Natural killer cell (primary cell): ENCODE data around the gene KIAA1614. TPM values are rescaled to one million over a fixed set of nuclear protein-coding genes. Genes with fewer than 3 reads are reported as not detected.

Experiments
- ATAC-seq, 3 donors: fragments of 150-1000 bp in 2 of 3; fragments of 200-7000 bp in 1 of 3; cut with Tn5 transposase; 1 replicate in 1 of 3; 2 replicates in 2 of 3; pipeline ENCODE4 v1.10.0; 2021; ENCODE audit warnings: mild to moderate bottlenecking in 2 of 3, moderate library complexity in 2 of 3
- DNase-seq, 2 donors: peaks; one replicate each; pipeline versions ENCODE4 v3.0.0 to v3.0.0-alpha.2; 2013 to 2021; ENCODE audit warnings: mixed read lengths in 1 of 2
- H3K27ac ChIP-seq: one replicate; pipeline ENCODE4 v1.5.1; 2013; ENCODE audit warnings: mild to moderate bottlenecking, low read length
- H3K27me3 ChIP-seq: one replicate; pipeline ENCODE4 v1.6.1; 2013; ENCODE audit warnings: low read length; ENCODE audit not compliant: control insufficient read depth, insufficient read depth
- H3K36me3 ChIP-seq: one replicate; pipeline ENCODE4 v1.6.1; 2013; ENCODE audit warnings: low read length; ENCODE audit not compliant: control insufficient read depth, insufficient read depth
- H3K4me1 ChIP-seq: one replicate; pipeline ENCODE4 v1.6.1; 2013; ENCODE audit warnings: low read length; ENCODE audit not compliant: control insufficient read depth, insufficient read depth
- H3K4me3 ChIP-seq: one replicate; pipeline ENCODE4 v1.5.1; 2013; ENCODE audit warnings: low read length
- H3K9me3 ChIP-seq: one replicate; pipeline ENCODE4 v1.6.1; 2013; ENCODE audit warnings: low read length; ENCODE audit not compliant: control insufficient read depth, insufficient read depth
- H3K27ac Mint-ChIP-seq, 2 donors: one replicate each; pipeline ENCODE4 v1.8.0; 2022; ENCODE audit warnings: mild to moderate bottlenecking in 2 of 2, mixed read lengths in 2 of 2, moderate library complexity in 1 of 2
- H3K27me3 Mint-ChIP-seq, 2 donors: one replicate each; pipeline ENCODE4 v1.8.0; 2022; ENCODE audit warnings: low read depth in 2 of 2, mixed read lengths in 2 of 2
- H3K36me3 Mint-ChIP-seq: one replicate; pipeline ENCODE4 v1.8.0; 2022; ENCODE audit warnings: mixed read lengths
- H3K4me1 Mint-ChIP-seq, 2 donors: one replicate each; pipeline ENCODE4 v1.8.0; 2022; ENCODE audit warnings: mixed read lengths in 2 of 2
- H3K4me3 Mint-ChIP-seq: one replicate; pipeline ENCODE4 v1.8.0; 2022; ENCODE audit warnings: mild to moderate bottlenecking, moderate library complexity, mixed read lengths
- H3K9me3 Mint-ChIP-seq, 2 donors: one replicate each; pipeline ENCODE4 v1.8.0; 2022; ENCODE audit warnings: mixed read lengths in 2 of 2
- CTCF ChIP-seq: fragments of 200-600 bp; IDR thresholded peaks from one replicate; pipeline ENCODE4 v1.8.0; 2022; ENCODE audit warnings: antibody characterized with exemption
- WGBS: methylation state at CpG from one replicate; pipeline ENCODE4 v1.1.7; 2013; ENCODE audit warnings: missing lambda C conversion rate; ENCODE audit not compliant: insufficient coverage; 5-methylcytosine and 5-hydroxymethylcytosine counted together
- intact Hi-C: fragments of 100-400 bp; cut with micrococcal nuclease; formaldehyde crosslinking; loops from one replicate; pipeline ENCODE4 v1.14.2; 2022
- total RNA-seq, 4 donors: library from RNA; stranded (reverse); fragments of 120-200 nt in 1 of 4; gene quantifications; one replicate each; pipeline versions ENCODE4 v1.2.3 to v1.2.4, GENCODE V29; 2013 to 2022

KIAA1614 gene
- total RNA-seq, 3 donors from 2014 or later (not counting 1 experiment from before 2014, with no cell fraction given), result 0.09 to 0.80 (median 0.40) TPM

DNA sequence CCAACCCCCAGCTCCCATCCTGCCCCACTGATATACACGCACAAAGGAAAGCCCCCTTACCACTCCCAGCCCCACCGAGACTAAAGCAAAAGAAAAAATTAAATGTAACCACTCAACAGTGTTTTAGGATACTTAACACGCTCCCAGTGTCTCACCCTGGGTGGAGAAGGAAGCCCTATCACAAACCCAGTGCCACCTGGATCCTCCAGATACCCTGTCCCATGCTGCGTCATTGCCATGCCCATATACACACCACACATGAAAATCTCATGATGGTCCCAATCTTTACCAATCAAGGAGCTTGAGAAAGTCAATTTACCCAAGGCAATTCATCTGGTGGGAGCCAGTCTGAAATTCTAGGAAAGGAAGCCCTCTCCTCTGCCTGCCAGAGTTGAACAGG lies 11.2 kb downstream of the KIAA1614 start:
- H3K9me3 ChIP-seq, result no peaks in the 10 kb centered on the region
- TF ChIP-seq CTCF, result no peak
- peaks cover 8% of the 10 kb centered on the region for H3K4me1 ChIP-seq
- no peak overlapping the region for H3K27ac Mint-ChIP-seq
- no peaks in the 10 kb centered on the region for H3K27me3 Mint-ChIP-seq
- ATAC-seq, result no peak
- WGBS, result 73% methylated on average over 4 of the region's 4 CpGs
- no peaks in the 10 kb centered on the region for H3K9me3 Mint-ChIP-seq
- no peaks in the 10 kb centered on the region for H3K27me3 ChIP-seq
- no peak for DNase-seq
- H3K4me3 Mint-ChIP-seq, result no peak overlapping the region
- no peaks in the 10 kb centered on the region for H3K36me3 ChIP-seq
- H3K36me3 Mint-ChIP-seq, result no peaks in the 10 kb centered on the region
- H3K4me1 Mint-ChIP-seq, result peaks cover 0 to 7% of the 10 kb centered on the region in 2 donors
- intact Hi-C loops, result no loop called here
- H3K4me3 ChIP-seq, result no peak overlapping the region
- H3K27ac ChIP-seq, result no peak overlapping the region

GRCh38 chr1:180924939-180925338 lies 12.2 kb downstream of the KIAA1614 start:
- ATAC-seq (no peak), DNase-seq (no peak)
- Histone ChIP-seq H3K4me1 (peaks cover 8% of the 10 kb centered on the region), H3K27ac (no peak overlapping the region), H3K4me3 (no peak overlapping the region), H3K27me3 (no peaks in the 10 kb centered on the region), H3K36me3 (no peaks in the 10 kb centered on the region), H3K9me3 (no peaks in the 10 kb centered on the region)
- H3K27ac Mint-ChIP-seq, result no peak overlapping the region
- TF ChIP-seq CTCF, result no peak
- 76% methylated on average over 2 of the region's 2 CpGs for WGBS
- no peak overlapping the region for H3K4me3 Mint-ChIP-seq
- no peaks in the 10 kb centered on the region for H3K27me3 Mint-ChIP-seq
- H3K9me3 Mint-ChIP-seq, result no peaks in the 10 kb centered on the region
- peaks cover 0 to 7% of the 10 kb centered on the region in 2 donors for H3K4me1 Mint-ChIP-seq
- intact Hi-C loops, result no loop called here
- no peaks in the 10 kb centered on the region for H3K36me3 Mint-ChIP-seq

- WGBS, result 75% methylated on average over 6 of the region's 7 CpGs
- H3K4me3 Mint-ChIP-seq, result no peak overlapping the region
- TF ChIP-seq CTCF, result no peak
- Histone ChIP-seq H3K36me3 (no peaks in the 10 kb centered on the region), H3K4me1 (peaks cover 8% of the 10 kb centered on the region), H3K27ac (no peak overlapping the region), H3K27me3 (no peaks in the 10 kb centered on the region), H3K9me3 (no peaks in the 10 kb centered on the region), H3K4me3 (no peak overlapping the region)
- peaks cover 0 to 7% of the 10 kb centered on the region in 2 donors for H3K4me1 Mint-ChIP-seq
- no peak for DNase-seq
- H3K36me3 Mint-ChIP-seq, result no peaks in the 10 kb centered on the region
- intact Hi-C loops, result no loop called here
- no peak overlapping the region for H3K27ac Mint-ChIP-seq
- no peaks in the 10 kb centered on the region for H3K9me3 Mint-ChIP-seq
- ATAC-seq, result no peak
- H3K27me3 Mint-ChIP-seq, result no peaks in the 10 kb centered on the region
Measured at GRCh38 chr1:180925471-180926051, 12.9 kb downstream of the KIAA1614 start.
